T follicular helper cell (primary cell): ENCODE data around the gene FSTL4.

Source experiments
- DNase-seq: peaks from one replicate; pipeline ENCODE4 v3.0.0-alpha.2; 2020; ENCODE audit warnings: low read depth

Gene FSTL4

DNA sequence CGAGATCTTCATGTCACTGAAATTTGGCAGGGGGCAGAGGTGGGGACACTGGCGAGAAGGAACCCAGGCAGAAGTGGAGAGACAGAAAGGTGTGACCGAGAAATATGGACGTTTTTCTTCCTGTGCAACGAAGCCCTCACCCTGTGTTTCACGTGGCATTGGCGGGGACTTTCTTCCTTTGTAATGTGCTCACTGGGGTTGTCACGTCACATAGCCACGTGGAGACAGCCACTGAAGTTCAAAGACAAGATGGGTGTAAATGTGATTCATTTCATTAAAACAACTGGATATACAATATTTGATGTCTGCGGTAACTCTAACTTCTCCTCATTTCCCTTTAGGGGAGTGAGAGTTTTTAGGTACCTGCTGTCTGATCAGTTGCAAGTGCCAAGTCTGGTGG, 225.7 kb downstream of the FSTL4 start:
- DNase-seq = no peak

DNA sequence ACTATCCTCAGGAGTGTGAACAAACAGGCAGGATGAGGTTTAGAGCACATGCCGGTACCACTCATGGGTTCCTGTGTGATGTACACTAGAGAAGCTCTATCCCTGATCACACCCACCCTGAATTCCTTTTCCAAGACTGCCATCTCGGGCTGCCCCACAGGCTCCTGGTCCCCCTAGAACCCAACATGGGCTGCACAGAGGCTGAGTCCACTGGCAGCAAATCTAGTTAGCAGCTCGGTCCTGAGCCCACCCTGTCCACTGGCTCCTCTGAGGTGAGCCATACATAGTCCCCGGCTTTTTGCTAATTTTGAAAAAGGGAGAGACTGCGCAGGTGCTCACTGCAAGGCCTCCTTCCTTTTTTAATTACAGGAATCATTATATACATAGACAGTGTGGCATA, 227.0 kb downstream of the FSTL4 start:
- DNase-seq = no peak

DNA sequence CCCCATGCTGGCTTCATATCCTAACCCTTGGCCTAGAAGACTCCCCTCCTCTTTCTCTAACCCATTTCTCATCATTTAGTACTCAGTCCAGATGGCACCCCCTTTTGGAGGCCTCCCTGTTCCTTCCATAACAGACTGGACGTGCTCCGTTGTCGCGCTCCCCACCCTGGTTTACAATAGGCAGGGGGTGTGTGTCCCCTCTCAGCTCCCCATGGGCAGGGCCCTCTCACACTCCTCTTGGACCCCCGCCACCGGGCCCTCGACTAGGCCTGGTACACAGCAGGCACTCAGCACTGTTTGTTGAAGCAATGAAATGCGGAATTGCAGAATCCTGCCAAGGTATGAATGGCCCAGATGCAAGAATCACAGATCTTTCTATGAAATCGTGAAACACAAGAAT, 227.4 kb downstream of the FSTL4 start:
- DNase-seq = no peak

DNA sequence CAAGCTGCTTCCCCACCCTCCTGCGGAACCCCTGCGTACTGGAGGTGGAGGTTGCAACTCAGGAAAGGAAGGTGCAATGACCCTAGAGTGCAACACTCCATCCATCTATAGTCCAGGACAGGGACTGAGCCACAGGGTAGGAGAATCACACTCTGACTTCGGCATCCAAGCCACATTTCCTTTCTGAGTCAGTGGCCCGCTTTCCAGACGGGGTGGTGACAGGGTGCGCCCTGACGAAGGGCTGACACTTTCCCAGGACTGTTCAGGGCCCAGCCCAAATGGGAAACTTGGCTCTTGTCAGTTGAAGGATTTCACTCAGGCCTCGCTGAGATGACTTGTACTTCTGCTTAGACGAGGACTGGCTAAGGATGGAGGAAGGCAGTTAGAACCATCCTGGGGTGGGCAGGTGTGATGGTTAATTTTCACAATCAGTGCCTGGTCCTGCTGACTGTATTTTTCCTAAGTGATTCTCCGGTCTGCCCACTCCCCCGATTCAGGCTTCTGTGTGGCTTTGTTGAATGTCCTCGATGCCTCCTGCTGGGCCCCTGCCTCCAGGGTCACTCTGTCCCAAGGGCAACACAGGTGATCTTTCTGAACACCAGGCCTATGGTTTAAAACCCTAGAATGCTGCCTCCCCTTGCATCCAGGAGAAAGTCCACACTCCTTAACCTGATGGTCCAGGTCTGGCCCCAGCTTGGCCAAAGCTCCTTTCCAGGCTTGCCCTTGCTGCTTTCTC, 228.1 kb downstream of the FSTL4 start:
- no peak for DNase-seq

- DNase-seq = no peak
These were observed 228.8 kb downstream of the FSTL4 start for GRCh38 chr5:133383580-133383939.

- no peak for DNase-seq
These were observed 229.4 kb downstream of the FSTL4 start for GRCh38 chr5:133382661-133383579.

DNA sequence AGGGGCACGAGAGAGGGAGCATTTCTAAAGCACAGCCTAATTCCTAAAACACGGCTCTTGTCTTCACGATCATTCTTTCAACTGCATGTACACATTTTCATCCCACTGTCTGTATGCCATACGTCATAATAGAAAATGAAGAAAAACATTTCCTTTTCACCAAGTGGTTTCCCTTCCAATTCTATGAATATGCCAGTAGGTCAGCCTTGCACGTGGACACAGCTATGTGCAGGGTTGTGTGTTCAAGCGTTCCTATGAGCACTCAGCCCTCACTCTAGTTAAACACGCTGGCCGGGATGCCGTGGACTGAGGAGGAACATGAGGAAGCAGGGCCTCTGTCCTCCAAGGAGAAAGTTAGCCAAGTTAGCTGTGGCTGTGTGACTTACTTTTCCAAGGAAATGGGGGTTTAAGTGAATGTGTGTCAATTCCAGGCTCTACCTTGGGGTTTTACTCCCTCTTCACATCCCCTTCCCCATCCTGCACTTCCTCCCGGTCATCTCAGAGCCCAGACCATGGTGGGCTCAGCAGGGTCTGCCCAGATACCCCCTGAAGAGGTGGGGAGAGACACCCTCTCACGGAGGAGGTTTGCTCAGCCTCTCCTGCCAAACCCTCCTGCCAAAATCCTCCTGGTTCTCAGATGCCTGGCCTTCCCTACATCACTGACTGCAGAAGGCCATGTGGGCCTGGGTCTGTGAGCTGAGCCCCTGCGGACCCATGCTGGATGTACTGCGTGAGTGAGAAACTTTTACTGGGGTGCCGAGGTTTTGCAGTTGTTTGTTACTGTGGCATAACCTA, 230.6 kb downstream of the FSTL4 start:
- no peak for DNase-seq

- DNase-seq = no peak
These were observed 231.3 kb downstream of the FSTL4 start for GRCh38 chr5:133381041-133381440.

DNA sequence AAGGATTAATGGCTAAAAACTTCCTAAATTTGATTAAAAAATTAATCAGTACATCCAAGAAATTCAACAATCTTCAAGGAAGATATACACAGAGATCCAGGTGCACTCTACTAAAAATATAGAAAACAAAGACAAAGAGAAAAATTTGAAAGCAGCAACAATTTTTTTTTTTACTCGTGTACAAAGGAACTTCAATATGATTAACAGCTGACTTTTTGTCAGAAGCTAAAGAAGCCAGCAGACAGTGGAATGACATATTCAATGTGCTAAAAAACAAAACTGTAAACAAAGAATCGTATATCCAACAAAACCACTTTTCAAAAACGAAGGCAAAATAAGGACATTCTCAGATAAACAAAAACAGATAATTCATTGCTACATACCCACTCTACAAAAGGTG, 234.6 kb downstream of the FSTL4 start:
- no peak for DNase-seq

DNA sequence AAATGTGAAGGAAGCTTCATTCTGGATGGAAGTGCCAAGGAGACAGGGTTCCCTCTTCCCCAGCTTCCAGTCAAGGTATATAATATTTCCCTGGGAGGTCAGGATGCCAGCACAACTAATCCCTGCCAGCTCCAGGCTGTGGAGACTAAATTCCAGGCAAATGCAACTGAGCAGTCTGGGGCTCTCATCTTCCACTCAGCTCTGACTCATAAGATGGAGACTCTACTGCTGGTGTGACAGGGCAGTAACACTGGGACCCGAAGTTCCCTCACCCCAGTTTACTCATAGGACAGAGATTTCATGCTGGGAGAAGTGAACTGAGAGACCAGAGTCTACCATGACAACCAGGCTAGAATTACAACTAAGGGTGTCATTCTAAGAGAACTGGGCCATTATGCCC, 235.4 kb downstream of the FSTL4 start:
- DNase-seq = no peak

DNA sequence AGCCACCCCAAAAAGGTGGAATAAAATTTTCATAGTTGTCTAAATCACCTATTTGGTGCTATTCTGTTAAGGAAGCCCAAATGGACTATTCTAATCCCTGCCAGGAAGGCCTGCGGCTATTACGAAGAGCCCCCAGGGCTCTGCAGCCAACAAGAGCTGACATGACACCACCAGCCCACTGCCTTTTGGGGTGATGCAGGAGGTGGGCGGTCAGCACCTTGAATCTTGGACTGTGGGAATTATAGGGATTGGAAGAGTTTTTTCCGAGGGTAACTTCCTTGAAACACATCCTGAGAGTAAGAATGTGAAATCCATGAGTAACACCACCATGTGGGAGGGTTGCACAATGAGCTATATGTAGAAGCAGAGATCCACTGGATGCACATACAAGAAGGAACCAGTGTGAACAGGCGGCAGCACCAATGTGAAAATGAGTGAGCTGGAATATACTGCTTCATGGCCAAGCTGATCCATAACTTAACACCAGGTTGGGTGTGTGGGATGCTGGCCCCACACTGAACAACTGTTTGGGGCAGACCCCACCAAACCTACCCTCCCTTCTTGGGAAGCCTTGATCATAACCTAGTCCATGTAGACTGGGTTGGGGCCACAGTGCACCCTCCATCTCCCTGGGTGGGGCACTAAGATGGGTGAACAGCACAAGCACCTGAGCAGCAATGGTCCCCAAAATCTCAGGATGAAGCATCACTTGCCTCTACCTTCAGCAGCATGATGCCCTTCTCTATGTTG, 239.0 kb downstream of the FSTL4 start:
- no peak for DNase-seq

DNA sequence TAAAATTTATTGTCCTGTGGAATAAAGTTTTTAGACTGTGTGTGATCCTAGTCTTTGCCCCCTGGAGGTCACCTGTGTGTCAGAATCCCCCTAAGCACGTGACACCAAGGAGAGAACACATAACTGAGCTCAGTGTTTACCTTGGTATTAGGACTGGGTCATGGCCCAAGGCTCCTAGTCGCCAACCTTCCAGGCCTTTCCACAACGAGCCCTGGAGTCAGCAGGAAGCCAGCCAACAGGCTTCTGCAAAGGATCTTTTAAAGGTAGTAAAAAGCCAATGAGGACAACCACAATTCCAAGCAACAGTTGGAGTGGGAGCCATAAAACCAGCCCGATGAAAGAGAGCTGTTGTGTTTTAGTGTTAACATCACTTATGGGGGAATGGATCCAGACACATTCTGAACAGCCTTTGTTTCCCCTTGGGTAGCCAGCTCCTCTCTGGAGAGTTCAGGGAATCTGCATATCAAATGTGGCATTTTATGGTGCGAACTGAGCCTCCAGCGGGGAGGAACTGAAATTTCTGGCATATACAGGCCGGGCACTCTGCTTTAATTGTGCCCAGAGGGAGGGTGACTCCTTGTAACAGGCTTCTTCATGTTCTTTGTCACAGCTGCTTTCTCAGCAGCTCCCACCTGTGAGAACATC, 239.9 kb downstream of the FSTL4 start:
- no peak for DNase-seq

DNA sequence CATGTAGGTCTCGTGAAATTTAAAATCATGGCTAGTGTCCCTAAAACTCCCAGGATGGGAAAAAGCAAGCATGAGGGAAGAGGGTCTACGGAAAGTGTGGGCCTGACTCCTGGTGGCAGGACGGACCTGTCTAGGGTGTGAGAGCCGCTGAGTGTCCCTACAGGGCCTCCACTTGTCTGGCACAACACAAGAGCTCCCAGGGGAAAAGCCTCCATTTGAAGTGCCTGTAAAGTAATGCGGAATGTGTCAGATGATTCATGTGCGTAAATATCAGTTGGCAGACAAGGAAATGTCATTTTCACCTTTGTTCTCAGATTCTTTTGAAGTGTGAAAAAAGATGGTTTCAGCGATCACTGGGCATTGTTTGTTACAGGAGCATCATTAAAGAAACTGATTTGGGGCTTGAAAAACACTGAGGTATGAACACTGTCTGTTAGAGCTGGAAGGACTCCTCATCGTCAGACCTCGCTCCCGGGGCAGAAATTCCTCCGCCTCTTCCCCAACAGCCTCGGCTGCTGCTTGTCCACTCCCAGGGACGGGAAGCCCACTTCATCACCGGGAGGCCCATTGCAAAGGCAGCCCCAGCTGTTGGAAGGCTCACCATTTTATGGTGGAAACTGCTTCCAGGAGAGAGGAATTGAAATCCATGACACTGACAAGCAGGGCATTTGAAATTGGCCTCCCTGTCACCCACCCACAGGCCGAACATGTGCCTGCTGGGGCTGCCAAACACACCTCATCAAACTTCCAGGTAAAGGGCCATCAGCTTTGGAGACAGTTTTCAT, 240.8 kb downstream of the FSTL4 start:
- DNase-seq = no peak

GRCh38 chr5:133370904-133371303, 241.4 kb downstream of the FSTL4 start:
- no peak for DNase-seq

DNA sequence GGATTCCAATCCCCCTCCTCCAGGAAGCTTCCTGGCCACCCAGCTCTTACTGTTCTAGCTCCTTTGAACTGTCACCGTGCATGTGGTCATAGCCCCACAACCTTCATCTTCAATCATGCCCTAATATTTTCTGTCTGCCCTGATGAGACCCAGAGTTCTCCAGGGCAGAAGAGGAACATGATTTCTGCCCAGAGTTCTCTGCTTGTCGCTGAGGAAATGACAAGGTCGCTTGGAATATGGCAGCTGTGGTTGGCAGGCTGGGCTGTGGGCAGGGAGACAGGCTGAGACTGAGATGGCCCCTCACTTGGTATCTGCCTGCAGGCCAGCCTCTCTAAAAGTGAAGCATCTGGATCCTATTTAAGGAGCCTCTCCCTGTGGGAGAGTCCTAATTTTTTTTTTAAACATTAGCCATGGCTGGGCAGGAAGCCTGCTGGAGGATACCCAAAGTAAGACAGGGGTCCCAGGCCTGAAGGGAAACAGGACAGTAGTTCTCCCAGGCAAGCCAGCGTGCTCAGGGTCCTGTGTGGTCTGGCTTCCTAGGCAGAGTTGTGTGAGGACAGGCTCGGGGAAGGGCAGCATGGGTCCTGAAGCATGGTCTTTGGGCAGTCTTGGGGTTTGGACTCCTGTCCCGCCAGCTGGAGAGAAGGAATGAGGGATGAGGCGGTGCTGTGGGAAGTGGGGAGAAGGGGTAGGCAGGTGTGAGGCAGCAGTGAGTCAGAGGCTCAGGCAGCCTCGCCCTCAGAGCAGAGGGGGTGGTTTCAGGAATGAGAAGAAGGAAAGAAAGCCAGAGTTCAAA, 242.1 kb downstream of the FSTL4 start:
- no peak for DNase-seq

DNA sequence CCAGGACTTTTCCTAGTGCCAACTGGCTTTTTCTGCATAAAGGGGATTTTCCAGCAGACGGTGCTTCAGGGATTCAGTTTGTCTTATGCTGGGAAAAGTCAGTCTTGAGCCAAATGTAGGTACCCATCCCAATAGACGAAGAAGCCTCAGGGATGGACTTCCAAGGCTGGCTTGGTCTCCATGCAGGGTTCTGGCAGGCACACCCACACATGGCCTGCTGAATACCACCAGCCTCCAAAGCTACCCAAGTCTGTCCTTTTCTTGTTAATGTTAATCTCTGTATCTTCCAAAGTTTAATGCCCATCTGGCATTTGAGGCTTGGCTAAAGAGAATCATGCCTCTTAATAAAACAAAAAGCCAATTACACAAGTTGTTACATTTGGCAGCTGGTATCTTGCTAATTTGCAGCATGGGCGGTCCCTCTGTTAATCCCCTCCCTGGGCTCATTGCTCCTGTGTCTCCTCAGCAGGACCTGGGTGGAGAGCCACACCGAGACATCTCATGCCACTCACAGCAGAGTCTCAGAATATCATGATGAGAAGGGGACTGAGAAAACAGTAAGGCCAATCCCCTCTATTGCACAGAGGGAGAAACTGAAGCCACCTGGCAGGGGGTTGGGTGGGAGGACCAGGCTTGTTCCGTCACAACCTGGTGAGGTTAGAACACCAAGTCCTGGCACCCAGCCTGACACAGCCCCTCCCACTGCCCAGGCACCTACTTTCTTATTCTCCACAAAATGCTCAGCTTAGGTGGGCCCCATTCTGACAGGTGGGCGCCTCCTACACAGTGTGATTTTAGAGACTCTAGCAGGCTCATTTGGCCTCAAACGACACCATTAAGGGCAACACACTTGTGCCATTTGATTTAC, 243.2 kb downstream of the FSTL4 start:
- no peak for DNase-seq

DNA sequence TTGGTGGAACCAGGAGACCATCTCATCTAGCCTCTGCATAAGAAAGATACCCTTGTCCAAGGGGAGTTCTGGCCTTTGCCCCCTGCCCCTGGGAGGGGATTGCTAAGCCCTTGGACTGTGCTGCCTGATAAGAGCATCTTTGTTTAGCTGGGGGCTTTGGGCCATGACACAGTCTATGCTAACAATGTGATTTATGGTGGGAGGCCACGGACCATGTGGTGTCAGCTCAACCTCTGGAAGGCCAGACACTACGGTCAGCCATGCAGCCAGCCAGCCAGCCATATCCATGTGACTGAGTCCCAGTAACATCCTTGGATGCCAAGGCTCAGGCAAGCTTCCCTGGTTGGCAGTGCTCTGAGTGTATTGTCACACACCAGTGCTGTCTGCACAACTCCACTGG, 244.4 kb downstream of the FSTL4 start:
- no peak for DNase-seq

- DNase-seq = no peak
These were observed 245.1 kb downstream of the FSTL4 start for GRCh38 chr5:133367071-133367786.
